HL-60 (cell line): ENCODE results near the gene MARCHF9.

ENCODE experiments used
- GABPA ChIP-seq: IDR thresholded peaks from 2 replicates; pipeline ENCODE4 v1.6.1; 2012; ENCODE audit warnings: low read depth
- POLR2AphosphoS5 ChIP-seq: IDR thresholded peaks from 2 replicates; pipeline ENCODE4 v1.6.1; 2012; ENCODE audit warnings: low read depth
- REST ChIP-seq: IDR thresholded peaks from 2 replicates; pipeline ENCODE4 v1.6.1; 2012; ENCODE audit warnings: low read depth; ENCODE audit not compliant: insufficient replicate concordance
- SPI1 ChIP-seq: IDR thresholded peaks from 2 replicates; pipeline ENCODE4 v1.6.1; 2012; ENCODE audit warnings: low read depth, mild to moderate bottlenecking, borderline replicate concordance
- TF ChIP-seq, protein P1 (sequence below): IDR thresholded peaks from one replicate; pipeline ENCODE4 v1.5.1; 2011; ENCODE audit warnings: low read length, control low read depth, inconsistent platforms; ENCODE audit not compliant: insufficient read depth

DNA sequence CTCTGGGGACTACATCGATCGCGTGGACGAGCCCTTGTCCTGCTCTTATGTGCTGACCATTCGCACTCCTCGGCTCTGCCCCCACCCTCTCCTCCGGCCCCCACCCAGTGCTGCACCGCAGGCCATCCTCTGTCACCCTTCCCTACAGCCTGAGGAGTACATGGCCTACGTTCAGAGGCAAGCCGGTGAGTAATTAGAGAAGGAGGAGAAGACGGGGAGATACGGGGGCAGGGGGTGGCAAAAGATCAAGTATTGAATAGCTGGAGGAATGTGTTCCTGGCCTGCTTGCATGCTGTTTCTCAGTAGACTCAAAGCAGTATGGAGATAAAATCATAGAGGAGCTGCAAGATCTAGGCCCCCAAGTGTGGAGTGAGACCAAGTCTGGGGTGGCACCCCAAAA lies 39.1 kb upstream of the MARCHF9 start:
- TF ChIP-seq, protein P1, sequence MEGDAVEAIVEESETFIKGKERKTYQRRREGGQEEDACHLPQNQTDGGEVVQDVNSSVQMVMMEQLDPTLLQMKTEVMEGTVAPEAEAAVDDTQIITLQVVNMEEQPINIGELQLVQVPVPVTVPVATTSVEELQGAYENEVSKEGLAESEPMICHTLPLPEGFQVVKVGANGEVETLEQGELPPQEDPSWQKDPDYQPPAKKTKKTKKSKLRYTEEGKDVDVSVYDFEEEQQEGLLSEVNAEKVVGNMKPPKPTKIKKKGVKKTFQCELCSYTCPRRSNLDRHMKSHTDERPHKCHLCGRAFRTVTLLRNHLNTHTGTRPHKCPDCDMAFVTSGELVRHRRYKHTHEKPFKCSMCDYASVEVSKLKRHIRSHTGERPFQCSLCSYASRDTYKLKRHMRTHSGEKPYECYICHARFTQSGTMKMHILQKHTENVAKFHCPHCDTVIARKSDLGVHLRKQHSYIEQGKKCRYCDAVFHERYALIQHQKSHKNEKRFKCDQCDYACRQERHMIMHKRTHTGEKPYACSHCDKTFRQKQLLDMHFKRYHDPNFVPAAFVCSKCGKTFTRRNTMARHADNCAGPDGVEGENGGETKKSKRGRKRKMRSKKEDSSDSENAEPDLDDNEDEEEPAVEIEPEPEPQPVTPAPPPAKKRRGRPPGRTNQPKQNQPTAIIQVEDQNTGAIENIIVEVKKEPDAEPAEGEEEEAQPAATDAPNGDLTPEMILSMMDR: no peak
- TF ChIP-seq REST (no peak), POLR2AphosphoS5 (no peak), GABPA (no peak), SPI1 (no peak)
